Activated CD4-positive, alpha-beta T cell treated with anti-CD3 and anti-CD28 coated beads, Interleukin-2, amount 10 ng/mL, durations not matched to agents 7 days and 5 days (primary cell): ENCODE results near the gene SCN1B. TPM values are rescaled to one million over a fixed set of nuclear protein-coding genes. Genes with fewer than 3 reads are reported as not detected.
"Not testable (repeated sequence)": the region's sequence is repeated elsewhere in the genome, so short reads cannot be mapped to it uniquely, and the experiment has no call there.

Experiments
- CTCF ChIA-PET: fragments of 350-600 bp; sonication (Branson Sonifier 250); formaldehyde crosslinking; loops from one replicate; lab custom pipeline; 2021; ENCODE audit warnings: antibody characterized with exemption; lab: Charles Lee
- POLR2A ChIA-PET: fragments of 350-600 bp; sonication (Branson Sonifier 250); formaldehyde crosslinking; loops from one replicate; lab custom pipeline; 2021; ENCODE audit warnings: antibody characterized with exemption; lab: Charles Lee
- DNase-seq: peaks from one replicate; pipeline ENCODE4 v3.0.0-alpha.2; 2020
- H3K27ac Mint-ChIP-seq: one replicate; pipeline ENCODE4 v1.8.0; 2021; ENCODE audit warnings: mild to moderate bottlenecking, moderate library complexity, mixed read lengths
- H3K27me3 Mint-ChIP-seq: one replicate; pipeline ENCODE4 v1.8.0; 2021; ENCODE audit warnings: mixed read lengths
- H3K36me3 Mint-ChIP-seq: one replicate; pipeline ENCODE4 v1.8.0; 2021; ENCODE audit warnings: low read depth, mixed read lengths
- H3K4me1 Mint-ChIP-seq: one replicate; pipeline ENCODE4 v1.8.0; 2021; ENCODE audit warnings: mixed read lengths
- H3K4me3 Mint-ChIP-seq: one replicate; pipeline ENCODE4 v1.8.0; 2021; ENCODE audit warnings: mild to moderate bottlenecking, moderate library complexity, mixed read lengths
- H3K9me3 Mint-ChIP-seq: one replicate; pipeline ENCODE4 v1.8.0; 2021; ENCODE audit warnings: mixed read lengths
- total RNA-seq, 2 experiments: library from RNA; stranded (reverse); gene quantifications; one replicate each; pipeline ENCODE4 v1.2.3, GENCODE V29; 2021

The SCN1B gene
- total RNA-seq, 2 experiments from 2014 or later, result 0.50 to 0.97 TPM

DNA sequence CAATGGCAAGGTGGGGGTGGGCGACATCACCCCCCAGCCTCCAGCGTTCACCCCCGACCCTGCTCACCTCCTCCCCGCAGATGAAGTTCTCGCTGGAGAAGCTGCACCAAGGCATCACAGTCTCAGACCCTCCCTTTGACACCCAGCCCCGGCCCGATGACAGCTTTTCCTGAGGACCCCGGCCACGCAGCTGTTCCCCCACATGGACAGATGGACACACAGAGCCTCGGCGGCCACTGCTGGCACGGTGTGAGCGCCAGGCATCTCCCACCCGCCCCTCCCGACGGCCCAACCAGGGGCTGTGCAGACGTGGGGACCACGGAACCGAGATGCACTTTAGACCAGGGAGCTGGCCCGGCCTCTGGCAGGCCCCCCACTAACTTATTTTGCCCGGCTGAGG is 4.3 kb upstream of the SCN1B start:
- Mint-ChIP-seq H3K9me3 (no peaks in the 10 kb centered on the region), H3K4me1 (no peaks in the 10 kb centered on the region), H3K27ac (no peak overlapping the region), H3K27me3 (peaks cover 8% of the 10 kb centered on the region), H3K36me3 (peaks cover 37% of the 10 kb centered on the region), H3K4me3 (no peak overlapping the region)
- DNase-seq, result no peak
- POLR2A ChIA-PET, result no interaction called here
- CTCF ChIA-PET, result interaction anchor here (0.9 to 1.0 kb wide), 2 partner anchors 12 to 13 kb away, joined by 3 to 4 read pairs; no protein-coding TSS in a partner anchor

DNA sequence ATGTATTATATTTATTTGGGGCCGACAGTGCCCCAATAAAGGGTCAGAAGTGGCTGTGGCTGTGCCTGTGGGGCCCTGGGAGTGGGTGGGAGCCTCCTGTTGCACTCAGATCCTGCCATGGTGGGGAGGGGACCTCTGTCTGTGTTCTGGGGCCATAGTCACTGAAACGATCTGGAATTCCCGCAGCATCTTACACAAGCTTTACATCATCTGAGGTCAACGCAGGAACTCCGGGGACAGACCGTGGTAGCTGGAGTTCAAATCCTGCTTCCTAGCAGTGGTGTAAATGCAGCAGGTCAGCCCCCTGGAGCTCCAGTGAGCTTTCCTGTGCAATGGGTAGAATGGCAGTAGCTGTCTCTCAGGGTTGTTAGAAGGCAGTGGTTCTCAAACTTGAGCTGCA is 3.9 kb upstream of the SCN1B start:
- H3K4me1 Mint-ChIP-seq, result peaks cover 4% of the 10 kb centered on the region
- H3K9me3 Mint-ChIP-seq, result no peaks in the 10 kb centered on the region
- DNase-seq, result no peak
- ChIA-PET CTCF (interaction anchor here (0.9 kb wide), 1 partner anchor 14 kb away, joined by 4 read pairs; no protein-coding TSS in a partner anchor), POLR2A (no interaction called here)
- no peak overlapping the region for H3K27ac Mint-ChIP-seq
- H3K36me3 Mint-ChIP-seq, result peaks cover 34% of the 10 kb centered on the region
- no peak overlapping the region for H3K4me3 Mint-ChIP-seq
- peaks cover 12% of the 10 kb centered on the region for H3K27me3 Mint-ChIP-seq

DNA sequence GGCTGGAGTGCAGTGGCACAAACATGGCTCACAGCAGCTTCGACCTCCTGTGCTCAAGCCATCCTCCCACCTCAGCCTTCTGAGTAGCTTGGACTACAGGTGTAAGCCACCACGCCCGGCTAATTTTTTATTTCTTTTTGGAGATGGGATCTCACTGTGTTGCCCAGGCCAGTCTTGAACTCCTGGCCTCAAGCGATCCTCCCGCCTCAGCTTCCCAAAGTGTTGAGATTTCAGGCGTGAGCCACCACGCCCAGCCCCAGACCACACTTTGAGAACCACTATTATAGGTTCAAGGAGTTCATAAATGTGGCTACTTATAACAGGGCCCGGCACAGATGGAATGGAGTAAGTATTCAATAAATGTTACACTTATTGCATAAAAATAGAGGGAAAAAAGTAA is 3.3 kb upstream of the SCN1B start:
- Mint-ChIP-seq H3K27ac (no peak overlapping the region), H3K27me3 (peaks cover 18% of the 10 kb centered on the region), H3K36me3 (peaks cover 32% of the 10 kb centered on the region), H3K9me3 (no peaks in the 10 kb centered on the region), H3K4me1 (peaks cover 6% of the 10 kb centered on the region), H3K4me3 (no peak overlapping the region)
- DNase-seq, result no peak
- ChIA-PET CTCF (interaction anchor here (1.7 kb wide), 1 partner anchor 9 kb away, joined by 5 read pairs; no protein-coding TSS in a partner anchor), POLR2A (no interaction called here)

DNA sequence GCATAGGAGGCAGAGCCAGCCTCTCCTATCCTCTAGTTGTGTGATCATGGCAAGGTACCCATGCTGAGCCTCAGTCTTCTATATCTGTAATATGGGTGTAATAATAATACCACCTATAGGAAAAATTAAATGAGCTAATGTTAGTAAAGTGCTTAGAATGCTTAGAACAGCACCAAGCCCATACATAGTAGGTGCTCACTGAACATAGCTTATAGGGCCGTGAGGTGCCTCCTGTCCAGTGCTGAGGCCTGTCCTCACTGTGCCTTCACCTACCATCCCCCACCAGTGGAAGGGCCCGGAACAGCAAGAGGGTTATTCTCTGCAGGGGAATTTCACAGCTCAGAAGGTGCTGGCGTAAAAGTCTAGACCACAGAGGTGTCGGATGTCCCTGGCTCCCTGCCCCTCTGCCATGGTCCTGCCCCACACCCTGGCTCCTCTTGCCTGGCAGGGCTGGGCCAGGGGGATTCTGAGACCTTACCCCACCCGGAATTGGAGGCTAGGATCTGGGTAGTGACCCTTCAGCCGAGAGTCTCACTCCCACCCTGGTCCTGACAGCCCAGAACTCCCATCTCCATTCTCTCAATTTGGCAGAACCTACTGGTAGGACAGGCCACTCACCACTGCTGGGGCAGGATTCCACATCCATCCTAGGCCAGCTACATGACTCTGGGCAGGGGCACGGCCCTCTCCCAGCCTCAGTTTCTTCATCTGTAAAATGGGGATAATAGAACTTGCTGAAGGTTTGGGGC is 2.2 kb upstream of the SCN1B start:
- Mint-ChIP-seq H3K36me3 (peaks cover 27% of the 10 kb centered on the region), H3K4me1 (peaks cover 6% of the 10 kb centered on the region), H3K27ac (no peak overlapping the region), H3K9me3 (no peaks in the 10 kb centered on the region), H3K27me3 (peaks cover 28% of the 10 kb centered on the region), H3K4me3 (no peak overlapping the region)
- POLR2A ChIA-PET, result no interaction called here
- DNase-seq, result no peak
- CTCF ChIA-PET, result interaction anchor here (0.5 to 1.7 kb wide), 2 partner anchors 10 to 285 kb away, joined by 3 to 5 read pairs; no protein-coding TSS in a partner anchor

DNA sequence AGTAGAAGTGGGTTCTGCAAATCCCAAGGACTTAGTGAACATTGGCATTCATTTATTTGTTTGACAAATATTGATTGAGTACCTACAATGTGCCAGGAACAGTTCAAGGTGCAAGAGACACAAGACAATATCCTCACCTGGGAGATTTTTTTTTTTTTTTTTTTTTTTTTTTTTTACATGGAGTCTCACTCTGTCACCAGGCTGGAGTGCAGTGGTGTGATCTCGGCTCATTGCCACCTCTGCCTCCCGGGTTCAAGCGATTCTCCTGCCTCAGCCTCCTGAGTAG is 1.7 kb upstream of the SCN1B start:
- peaks cover 25% of the 10 kb centered on the region for H3K36me3 Mint-ChIP-seq
- CTCF ChIA-PET, result interaction anchor here (0.5 to 1.7 kb wide), 2 partner anchors 11 to 285 kb away, joined by 3 to 5 read pairs; no protein-coding TSS in a partner anchor
- POLR2A ChIA-PET, result not testable (repeated sequence)

DNA sequence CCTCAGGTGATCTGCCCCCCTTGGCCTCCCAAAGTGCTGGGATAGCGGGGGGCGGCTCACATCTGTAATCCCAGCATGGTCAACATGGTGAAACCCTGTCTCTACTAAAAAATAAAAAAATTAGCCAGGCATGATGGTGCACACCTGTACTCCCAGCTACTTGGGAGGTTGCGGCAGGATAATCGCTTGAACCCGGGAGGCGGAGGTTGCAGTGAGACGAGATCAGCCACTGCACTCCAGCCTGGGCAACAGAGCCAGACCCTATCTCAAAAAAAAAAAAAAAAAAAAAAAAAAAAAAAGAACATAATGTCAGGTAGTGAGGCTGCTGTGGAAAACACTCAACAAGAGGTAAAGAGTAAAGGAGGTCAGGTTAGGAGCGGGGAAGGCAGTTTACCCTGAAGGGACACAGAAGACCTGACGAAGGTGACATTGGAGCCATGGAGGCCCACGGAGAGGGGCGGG is 964 bp upstream of the SCN1B start:
- POLR2A ChIA-PET, result interaction anchor here (0.6 kb wide), 1 partner anchor 12 kb away, joined by 4 read pairs; no protein-coding TSS in a partner anchor
- H3K36me3 Mint-ChIP-seq, result peaks cover 21% of the 10 kb centered on the region
- H3K27ac Mint-ChIP-seq, H3K4me1 Mint-ChIP-seq, H3K4me3 Mint-ChIP-seq, H3K9me3 Mint-ChIP-seq, CTCF ChIA-PET, DNase-seq: not testable (repeated sequence)
- peaks cover 33% of the 10 kb centered on the region for H3K27me3 Mint-ChIP-seq

More for the DNA sequence above, 1.7 kb upstream of the SCN1B start:
- H3K9me3 Mint-ChIP-seq, H3K27ac Mint-ChIP-seq, H3K4me3 Mint-ChIP-seq, H3K4me1 Mint-ChIP-seq, DNase-seq: not testable (repeated sequence)
- peaks cover 33% of the 10 kb centered on the region for H3K27me3 Mint-ChIP-seq

DNA sequence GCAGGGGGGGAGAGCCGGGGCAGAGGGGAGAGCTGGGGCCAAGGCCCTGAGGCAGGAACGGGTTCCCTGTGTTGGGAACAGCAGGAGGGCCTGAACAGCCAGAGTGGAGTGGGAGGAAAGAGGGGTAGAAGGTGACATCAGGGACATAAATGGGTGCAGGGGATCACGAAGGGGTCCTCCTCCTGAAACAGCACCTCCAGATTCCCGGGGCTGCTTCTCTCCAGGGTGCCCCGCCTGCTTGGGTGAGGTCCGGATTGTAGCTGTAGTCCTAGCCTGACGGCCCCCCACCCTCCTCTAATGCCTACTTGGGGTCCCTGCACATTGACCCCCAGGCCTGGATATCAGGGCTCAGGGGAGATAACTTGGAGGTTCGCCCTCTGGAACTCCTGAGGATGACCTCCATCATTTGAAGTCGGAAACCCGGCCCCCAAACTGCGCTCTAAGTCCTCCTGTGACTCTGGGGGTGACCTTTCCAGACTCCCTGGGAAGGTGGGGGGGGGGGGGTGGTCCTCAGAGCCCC is 473 bp upstream of the SCN1B start:
- Mint-ChIP-seq H3K27ac (no peak overlapping the region), H3K4me3 (peak overlapping the region; percentile 13), H3K27me3 (peaks cover 35% of the 10 kb centered on the region), H3K36me3 (peaks cover 19% of the 10 kb centered on the region), H3K9me3 (no peaks in the 10 kb centered on the region), H3K4me1 (peaks cover 6% of the 10 kb centered on the region)
- CTCF ChIA-PET, result no interaction called here
- POLR2A ChIA-PET, result interaction anchor here (0.6 kb wide), 1 partner anchor 13 kb away, joined by 4 read pairs; no protein-coding TSS in a partner anchor
- DNase-seq, result no peak

DNA sequence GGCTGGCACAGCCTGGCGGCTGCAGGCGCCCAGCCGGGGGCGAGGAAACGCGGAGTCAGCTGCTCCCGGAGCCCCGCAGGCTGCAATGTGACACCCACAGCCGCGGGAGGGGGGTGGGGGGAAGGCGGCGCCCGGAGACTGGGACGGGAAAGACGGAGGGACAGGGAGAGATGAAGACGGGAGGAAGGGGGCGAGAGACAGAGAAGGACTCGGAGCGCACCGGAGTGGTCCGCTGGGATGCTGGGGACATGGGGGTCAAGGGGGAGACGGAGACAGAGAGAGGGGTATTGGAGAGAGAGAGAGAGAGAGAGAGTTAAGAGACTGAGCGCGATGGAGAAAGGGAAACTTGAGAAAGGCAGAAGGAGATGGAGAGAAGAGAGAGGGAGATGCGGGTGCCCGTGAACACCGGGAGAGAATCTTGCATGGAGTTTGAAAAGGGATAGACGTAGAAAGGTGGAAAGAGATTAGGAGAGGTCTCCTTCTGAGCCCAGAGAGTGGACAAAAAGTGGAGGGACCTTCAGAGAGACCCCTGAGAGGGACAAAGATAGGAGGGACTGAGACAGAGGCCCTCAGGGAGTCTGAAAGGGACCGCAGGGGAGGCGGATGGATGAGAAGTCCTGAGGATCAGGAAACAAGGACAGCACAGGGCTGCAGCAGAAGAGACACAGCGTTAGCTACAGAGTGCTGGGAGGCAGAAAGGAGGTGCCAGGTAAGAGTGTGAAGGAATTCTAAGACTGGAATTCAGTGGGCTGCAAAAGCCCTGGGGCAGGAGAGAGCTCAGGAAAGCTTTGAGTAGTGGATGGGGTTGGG is 1.0 kb downstream of the SCN1B start:
- Mint-ChIP-seq H3K27me3 (peaks cover 35% of the 10 kb centered on the region), H3K4me3 (peak overlapping the region; percentile 58), H3K27ac (no peak overlapping the region), H3K9me3 (no peaks in the 10 kb centered on the region), H3K36me3 (peaks cover 14% of the 10 kb centered on the region), H3K4me1 (peaks cover 6% of the 10 kb centered on the region)
- CTCF ChIA-PET, result interaction anchor here (1.0 kb wide), 1 partner anchor 13 kb away, joined by 4 read pairs; no protein-coding TSS in a partner anchor
- POLR2A ChIA-PET, result no interaction called here
- DNase-seq, result no peak

DNA sequence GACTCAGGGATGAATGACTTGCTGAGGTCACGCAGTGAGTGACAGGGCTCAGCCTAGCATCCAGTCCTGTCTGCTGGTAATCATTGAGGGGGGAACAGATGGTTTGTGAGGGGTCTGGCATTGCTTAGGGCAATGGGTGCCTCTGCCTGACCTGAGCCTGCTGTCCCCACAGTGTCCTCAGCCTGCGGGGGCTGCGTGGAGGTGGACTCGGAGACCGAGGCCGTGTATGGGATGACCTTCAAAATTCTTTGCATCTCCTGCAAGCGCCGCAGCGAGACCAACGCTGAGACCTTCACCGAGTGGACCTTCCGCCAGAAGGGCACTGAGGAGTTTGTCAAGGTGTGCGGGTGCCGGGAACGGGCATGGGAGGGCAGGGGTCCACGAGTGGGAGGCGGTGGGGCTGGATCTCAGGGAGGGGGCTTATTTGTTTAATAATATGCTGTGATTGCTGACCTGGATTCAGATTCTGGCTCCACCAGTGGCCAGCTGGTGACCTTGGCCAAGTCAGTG is 2.1 kb downstream of the SCN1B start:
- CTCF ChIA-PET, result interaction anchor here (0.6 to 1.0 kb wide), 2 partner anchors 12 to 18 kb away, joined by 4 read pairs; no protein-coding TSS in a partner anchor
- H3K4me3 Mint-ChIP-seq, result no peak overlapping the region

DNA sequence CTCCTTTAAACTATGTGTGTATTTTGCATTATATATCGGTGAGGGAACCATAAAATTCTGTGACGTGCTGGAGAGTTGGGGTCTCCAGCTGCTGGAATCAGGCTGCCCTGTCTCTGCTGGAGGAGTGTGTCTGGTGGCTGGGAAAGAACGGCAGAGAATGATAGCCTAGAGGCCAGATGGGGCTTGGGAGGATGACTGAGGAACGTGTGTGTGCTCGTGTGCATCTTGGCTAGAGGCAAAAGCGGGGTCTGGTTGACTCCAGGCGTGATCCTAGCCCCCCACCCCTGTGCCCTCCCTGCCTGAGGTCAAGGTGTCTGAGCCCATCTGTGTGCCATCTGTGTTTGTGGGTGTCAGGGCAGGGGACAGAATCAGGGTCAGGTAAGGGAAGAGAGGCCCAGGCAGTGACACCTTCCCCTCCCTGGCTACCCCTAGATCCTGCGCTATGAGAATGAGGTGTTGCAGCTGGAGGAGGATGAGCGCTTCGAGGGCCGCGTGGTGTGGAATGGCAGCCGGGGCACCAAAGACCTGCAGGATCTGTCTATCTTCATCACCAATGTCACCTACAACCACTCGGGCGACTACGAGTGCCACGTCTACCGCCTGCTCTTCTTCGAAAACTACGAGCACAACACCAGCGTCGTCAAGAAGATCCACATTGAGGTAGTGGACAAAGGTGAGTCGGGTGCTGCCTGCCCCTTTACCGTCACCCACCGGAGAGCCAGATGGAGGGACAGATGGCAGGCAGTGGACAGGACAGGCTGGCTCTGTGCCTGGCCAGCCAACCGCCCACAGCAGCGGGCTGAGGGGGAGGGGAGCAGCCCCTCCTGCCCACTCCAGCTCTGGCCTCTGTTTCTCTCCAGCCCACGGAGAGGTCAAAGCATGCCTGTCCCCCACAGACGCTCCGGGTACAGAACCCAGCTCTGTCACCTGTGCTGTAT is 3.1 kb downstream of the SCN1B start:
- Mint-ChIP-seq H3K36me3 (peaks cover 2% of the 10 kb centered on the region), H3K27me3 (peaks cover 35% of the 10 kb centered on the region), H3K4me1 (peaks cover 6% of the 10 kb centered on the region), H3K9me3 (no peaks in the 10 kb centered on the region), H3K4me3 (no peak overlapping the region), H3K27ac (no peak overlapping the region)
- ChIA-PET CTCF (no interaction called here), POLR2A (no interaction called here)
- no peak for DNase-seq

More for the DNA sequence above, 2.1 kb downstream of the SCN1B start:
- Mint-ChIP-seq H3K36me3 (peaks cover 8% of the 10 kb centered on the region), H3K27ac (no peak overlapping the region), H3K9me3 (no peaks in the 10 kb centered on the region), H3K27me3 (peaks cover 35% of the 10 kb centered on the region), H3K4me1 (peaks cover 6% of the 10 kb centered on the region)
- no peak for DNase-seq
- POLR2A ChIA-PET, result no interaction called here

DNA sequence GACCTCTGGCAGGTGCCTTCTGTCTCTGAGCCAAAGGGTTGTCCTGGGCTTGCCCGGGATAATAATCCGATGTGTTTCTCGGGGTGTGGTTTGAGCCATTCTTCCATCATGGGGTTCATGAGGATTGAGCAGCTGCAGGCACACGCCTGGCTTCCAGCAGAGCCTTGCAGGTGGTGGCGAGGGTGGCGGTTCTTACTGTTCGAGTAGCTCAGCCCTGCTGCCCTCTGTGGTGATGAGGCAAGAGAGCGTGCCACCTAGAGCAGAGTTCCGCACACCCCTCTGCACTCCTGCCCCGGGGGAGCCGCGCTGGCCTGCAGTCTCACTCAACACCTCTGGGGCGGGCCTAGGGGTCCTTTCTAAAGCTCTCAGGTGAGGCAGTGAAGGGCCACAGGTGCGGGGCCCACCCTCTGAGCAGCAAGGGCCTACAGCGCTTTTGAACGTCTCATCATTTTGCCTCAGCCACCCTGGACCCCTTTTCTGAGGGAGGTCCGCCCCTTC is 3.8 kb downstream of the SCN1B start:
- POLR2A ChIA-PET, result no interaction called here
- no peak overlapping the region for H3K4me3 Mint-ChIP-seq

More for the DNA sequence above, 3.8 kb downstream of the SCN1B start:
- no peak overlapping the region for H3K27ac Mint-ChIP-seq
- H3K4me1 Mint-ChIP-seq, result peaks cover 6% of the 10 kb centered on the region
- no peak for DNase-seq
- no peaks in the 10 kb centered on the region for H3K36me3 Mint-ChIP-seq
- H3K9me3 Mint-ChIP-seq, result no peaks in the 10 kb centered on the region
- peaks cover 39% of the 10 kb centered on the region for H3K27me3 Mint-ChIP-seq
- CTCF ChIA-PET, result no interaction called here
